ENCODE measurements around the gene SRY.
"Not testable (repeated sequence)": the region's sequence is repeated elsewhere in the genome, so short reads cannot be mapped to it uniquely, and the experiment has no call there.

Gene SRY

DNA sequence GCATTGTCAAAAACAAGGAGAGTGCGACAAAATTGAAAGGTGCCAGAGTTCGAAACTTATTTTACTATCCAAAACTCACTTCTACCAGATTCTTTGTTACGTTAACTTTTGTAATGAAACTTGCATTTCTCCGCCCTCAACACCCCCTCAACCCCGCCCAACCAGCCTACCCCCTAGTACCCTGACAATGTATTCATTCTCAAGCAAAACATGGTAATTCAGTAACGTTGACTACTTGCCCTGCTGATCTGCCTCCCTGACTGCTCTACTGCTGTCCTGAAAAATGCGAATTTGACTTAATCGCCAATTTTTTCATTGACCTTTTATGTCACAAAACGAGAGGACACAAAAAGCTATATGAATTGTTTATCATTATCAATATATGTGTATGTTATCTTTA, at the start of gene SRY:
TSS of gene SRY (minus strand) at position 83 of the 400 bp plus-strand sequence. CDS start at position 4, 79 bp downstream.
- DNase-seq (ENCODE audit: low read depth in 2 of 3, low spot score in 1 of 3), result no peak

- DNase-seq (ENCODE audit: low read depth in 2 of 3, low spot score in 1 of 3), result no peak
These were observed 49.6 kb upstream of the SRY start for GRCh38 chrY:2837078-2837477.

- DNase-seq (ENCODE audit: low read depth in 2 of 3, low spot score in 1 of 3), result no peak
These were observed 47.7 kb upstream of the SRY start for GRCh38 chrY:2835230-2835629.

DNA sequence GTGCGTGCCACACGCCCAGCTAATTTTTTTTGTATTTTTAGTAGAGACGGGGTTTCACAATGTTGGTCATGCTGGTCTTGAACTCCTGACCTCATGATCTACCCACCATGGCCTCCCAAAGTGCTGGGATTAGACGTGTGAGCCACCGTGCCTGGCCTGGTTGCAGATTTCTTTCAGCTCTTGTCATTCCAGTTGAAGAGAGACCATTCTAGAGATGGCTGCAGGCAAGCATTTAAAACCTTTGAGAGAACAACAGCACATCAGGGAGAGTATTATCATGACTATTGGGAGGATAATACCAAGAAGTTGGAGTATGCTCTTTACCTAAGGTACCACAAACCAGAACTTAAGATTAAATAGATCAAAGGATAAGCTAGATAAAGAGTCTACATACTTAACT, 41.0 kb upstream of the SRY start:
- no peak for DNase-seq (ENCODE audit: low read depth in 2 of 3, low spot score in 1 of 3)

DNA sequence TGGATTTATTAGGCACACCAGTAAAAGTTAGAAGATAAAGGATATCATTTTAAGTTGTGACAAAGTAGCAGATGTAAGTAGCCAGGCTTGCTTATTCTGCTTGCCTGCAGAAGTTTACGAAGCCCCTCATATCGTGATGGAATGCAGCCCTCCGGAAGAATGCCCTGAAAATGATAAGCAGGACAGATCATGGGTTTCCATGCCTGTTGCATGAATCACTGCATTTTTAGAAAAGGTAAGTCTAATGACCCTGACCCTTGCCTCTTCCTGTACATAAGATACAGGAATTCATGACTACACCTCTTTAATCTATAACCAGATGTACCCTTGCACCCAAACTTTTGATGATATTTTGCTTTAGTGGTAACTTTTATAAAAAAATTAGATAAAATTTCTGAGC, 37.0 kb upstream of the SRY start:
- DNase-seq (ENCODE audit: low read depth in 2 of 3, low spot score in 1 of 3), result no peak

DNA sequence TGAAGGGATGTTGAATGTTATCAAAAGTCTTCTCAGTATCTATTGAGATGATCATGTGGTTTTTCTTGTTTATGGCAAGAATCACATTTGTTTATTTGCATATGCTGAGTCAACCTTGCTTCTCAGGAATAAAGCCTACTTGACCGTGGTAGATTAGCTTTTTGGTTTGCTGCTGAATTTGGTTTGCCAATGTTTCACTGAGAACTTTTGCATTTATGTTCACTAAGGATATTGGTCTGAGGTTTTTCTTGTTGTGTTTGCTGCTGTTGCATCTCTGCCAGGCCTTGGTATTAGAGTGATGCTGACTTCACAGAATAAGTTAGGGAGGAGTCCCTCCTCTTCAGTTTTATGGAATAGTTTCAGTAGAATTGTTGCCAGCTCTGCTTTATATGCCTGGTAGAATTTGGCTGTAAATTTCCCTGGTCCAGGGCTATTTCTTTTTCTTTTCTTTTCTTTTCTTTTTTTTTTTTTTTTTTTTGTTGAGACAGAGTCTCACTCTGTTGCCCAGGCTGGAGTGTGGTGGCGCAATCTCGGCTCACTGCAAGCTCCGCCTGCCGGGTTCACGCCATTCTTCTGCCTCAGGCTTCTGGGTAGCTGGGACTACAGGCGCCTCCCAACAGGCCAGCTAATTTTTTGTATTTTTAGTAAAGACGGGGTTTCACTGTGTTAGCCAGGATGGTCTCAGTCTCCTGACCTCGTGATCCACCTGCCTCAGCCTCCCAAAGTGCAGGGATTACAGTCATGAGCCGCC, 29.8 kb upstream of the SRY start:
- DNase-seq (ENCODE audit: low read depth in 2 of 3, low spot score in 1 of 3), result not testable (repeated sequence)

GRCh38 chrY:2800246-2800645, 12.8 kb upstream of the SRY start:
- DNase-seq (ENCODE audit: low read depth in 2 of 3, low spot score in 1 of 3), result no peak

DNA sequence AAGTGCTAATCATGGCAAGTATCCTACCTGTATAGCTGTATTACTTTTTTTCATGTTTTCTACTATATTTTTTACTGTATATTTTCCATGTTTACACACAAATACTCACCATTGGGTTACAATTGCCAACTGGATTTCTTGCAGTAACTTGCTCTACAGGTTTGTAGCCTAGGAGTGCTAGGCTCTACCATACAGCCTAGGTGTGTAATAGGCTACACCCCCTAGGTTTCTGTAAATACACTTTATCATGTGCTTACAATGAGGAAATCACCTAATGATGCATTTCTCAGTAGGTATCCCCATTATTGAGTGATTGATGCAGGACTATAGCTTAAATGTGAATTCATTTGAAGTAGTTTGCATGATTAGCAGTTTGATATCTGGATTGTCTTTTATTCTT, 10.5 kb upstream of the SRY start:
- DNase-seq (ENCODE audit: low read depth in 2 of 3, low spot score in 1 of 3), result no peak

- no peak for DNase-seq (ENCODE audit: low read depth in 2 of 3, low spot score in 1 of 3)
These were observed 9.6 kb upstream of the SRY start for GRCh38 chrY:2796977-2797523.

DNA sequence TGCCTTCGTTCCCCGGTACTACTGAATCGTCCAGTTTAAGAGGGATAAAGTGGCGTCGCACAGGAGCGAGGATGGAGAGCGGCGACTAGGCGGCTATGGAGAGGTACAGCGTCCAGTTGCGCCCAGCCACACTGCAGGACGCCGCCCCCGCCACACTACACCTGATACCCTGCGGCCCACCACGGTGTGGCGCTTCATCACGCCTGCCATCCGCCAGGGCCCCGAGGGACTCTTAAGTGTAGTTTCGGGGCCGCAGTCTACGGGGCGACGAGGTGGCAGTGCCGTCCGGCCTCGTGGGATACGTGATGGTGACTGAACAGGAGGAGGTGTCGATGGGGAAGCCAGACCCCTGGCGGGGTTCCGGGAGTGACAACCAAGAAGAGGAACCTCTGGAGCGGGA, 2.3 kb upstream of the SRY start:
- no peak for DNase-seq (ENCODE audit: low read depth in 2 of 3, low spot score in 1 of 3)

GRCh38 chrY:2786876-2787512, 488 bp downstream of the SRY start:
- DNase-seq (ENCODE audit: low read depth in 2 of 3, low spot score in 1 of 3), result no peak
